ENCODE data around the gene GYG1.

GRCh38 chr3:148968321-148968720, 23.0 kb upstream of the GYG1 start:
- no peak for TF ChIP-seq MAFK (IDR thresholded peaks at IDR 0.05; ENCODE audit: low read depth, low read length)
- no peak for TF ChIP-seq CREB1 (IDR thresholded peaks at IDR 0.05)
- no peak for TF ChIP-seq RAD21 (IDR thresholded peaks at IDR 0.05 in 1 of 2, conservative IDR thresholded peaks at IDR 0.05 in 1 of 2; ENCODE audit: low read depth in 2 of 2, low read length in 2 of 2)
- no peak for TF ChIP-seq POLR2A (IDR thresholded peaks at IDR 0.05; ENCODE audit: control extremely low read depth in 1 of 2, low read depth in 2 of 2, low read length in 2 of 2)
- TF ChIP-seq CTCF (IDR thresholded peaks at IDR 0.05; ENCODE audit: control extremely low read depth in 1 of 3, insufficient read depth in 1 of 3, low read depth in 1 of 3, low read length in 3 of 3): no peak
- TF ChIP-seq FOSL1 (IDR thresholded peaks at IDR 0.05; ENCODE audit: insufficient read depth, low read depth, low read length): no peak
- no peak for TF ChIP-seq KDM1A (IDR thresholded peaks at IDR 0.05; ENCODE audit: borderline replicate concordance, low read length)
- no peak for TF ChIP-seq POLR2AphosphoS5 (IDR thresholded peaks at IDR 0.05; ENCODE audit: low read depth, low read length)
